Measurements from ENCODE around the gene SMURF2.

Gene SMURF2

DNA sequence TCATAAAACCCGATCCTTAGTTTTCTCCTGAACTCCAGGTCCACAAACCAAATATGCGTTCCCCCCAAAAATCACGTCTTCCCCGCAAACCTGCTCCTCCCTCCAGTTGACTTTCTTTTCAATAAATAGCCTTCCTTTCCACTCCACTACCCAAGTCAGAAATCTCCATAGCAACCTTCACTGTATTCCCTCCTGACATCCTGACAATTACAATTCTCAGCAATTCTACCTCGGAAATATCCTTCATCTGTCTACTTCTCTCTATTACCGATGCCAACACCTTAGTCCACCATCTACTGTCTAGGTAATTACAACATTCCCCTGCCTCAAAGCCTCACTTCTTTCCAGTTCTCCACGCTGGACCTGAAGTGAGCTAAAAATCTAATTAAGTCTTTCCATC is 50.7 kb downstream of the SMURF2 start:
- no peak for TF ChIP-seq RAD21 (IDR thresholded peaks at IDR 0.05; ENCODE audit: low read depth)
- no peak for TF ChIP-seq CREB1 (IDR thresholded peaks at IDR 0.05; ENCODE audit: low read depth)
- no peak for TF ChIP-seq EP300 (IDR thresholded peaks at IDR 0.05; ENCODE audit: borderline replicate concordance)
- TF ChIP-seq EGR1 (IDR thresholded peaks at IDR 0.05) = no peak
- TF ChIP-seq, protein P1, sequence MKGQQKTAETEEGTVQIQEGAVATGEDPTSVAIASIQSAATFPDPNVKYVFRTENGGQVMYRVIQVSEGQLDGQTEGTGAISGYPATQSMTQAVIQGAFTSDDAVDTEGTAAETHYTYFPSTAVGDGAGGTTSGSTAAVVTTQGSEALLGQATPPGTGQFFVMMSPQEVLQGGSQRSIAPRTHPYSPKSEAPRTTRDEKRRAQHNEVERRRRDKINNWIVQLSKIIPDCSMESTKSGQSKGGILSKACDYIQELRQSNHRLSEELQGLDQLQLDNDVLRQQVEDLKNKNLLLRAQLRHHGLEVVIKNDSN (IDR thresholded peaks at IDR 0.05) = no peak
- TF ChIP-seq CEBPB (IDR thresholded peaks at IDR 0.05) = no peak
- TF ChIP-seq ZBTB7A (IDR thresholded peaks at IDR 0.05; ENCODE audit: low read depth) = no peak

DNA sequence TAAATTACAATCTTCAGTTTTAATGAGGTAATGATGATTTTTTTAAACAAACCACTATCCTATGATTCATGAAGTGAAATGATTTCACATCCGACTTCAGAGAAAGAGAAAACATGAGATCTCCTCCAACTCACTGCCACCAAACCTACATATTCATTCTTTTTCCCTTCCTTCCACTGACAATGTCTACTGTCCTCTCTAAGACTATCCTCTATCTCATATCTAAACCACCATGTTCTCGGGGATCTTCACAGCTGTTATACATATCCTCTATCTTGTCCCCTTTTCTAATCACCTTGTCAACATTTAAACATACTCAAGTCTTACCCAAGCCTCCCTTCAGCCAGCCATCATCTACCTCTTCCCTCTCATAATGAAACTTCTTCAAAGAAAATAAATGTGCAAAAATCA is 53.5 kb downstream of the SMURF2 start:
- TF ChIP-seq CEBPB (IDR thresholded peaks at IDR 0.05) (no peak), TCF12 (IDR thresholded peaks at IDR 0.05; ENCODE audit: low read depth) (no peak), TAF1 (IDR thresholded peaks at IDR 0.05; ENCODE audit: low read depth) (no peak), EP300 (IDR thresholded peaks at IDR 0.05; ENCODE audit: borderline replicate concordance) (no peak), RAD21 (IDR thresholded peaks at IDR 0.05; ENCODE audit: low read depth) (no peak), YY1 (IDR thresholded peaks at IDR 0.05; ENCODE audit: low read depth) (no peak), NFIC (IDR thresholded peaks at IDR 0.05) (no peak), FOXM1 (IDR thresholded peaks at IDR 0.05; ENCODE audit: borderline replicate concordance, low read depth) (no peak), TEAD4 (IDR thresholded peaks at IDR 0.05) (no peak), EGR1 (IDR thresholded peaks at IDR 0.05) (no peak), ZBTB7A (IDR thresholded peaks at IDR 0.05; ENCODE audit: low read depth) (no peak), CREB1 (IDR thresholded peaks at IDR 0.05; ENCODE audit: low read depth) (no peak)
- TF ChIP-seq, protein P2, sequence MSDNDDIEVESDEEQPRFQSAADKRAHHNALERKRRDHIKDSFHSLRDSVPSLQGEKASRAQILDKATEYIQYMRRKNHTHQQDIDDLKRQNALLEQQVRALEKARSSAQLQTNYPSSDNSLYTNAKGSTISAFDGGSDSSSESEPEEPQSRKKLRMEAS (IDR thresholded peaks at IDR 0.05) = no peak
- TF ChIP-seq, protein P1 (IDR thresholded peaks at IDR 0.05) = no peak
- TF ChIP-seq, protein P3, sequence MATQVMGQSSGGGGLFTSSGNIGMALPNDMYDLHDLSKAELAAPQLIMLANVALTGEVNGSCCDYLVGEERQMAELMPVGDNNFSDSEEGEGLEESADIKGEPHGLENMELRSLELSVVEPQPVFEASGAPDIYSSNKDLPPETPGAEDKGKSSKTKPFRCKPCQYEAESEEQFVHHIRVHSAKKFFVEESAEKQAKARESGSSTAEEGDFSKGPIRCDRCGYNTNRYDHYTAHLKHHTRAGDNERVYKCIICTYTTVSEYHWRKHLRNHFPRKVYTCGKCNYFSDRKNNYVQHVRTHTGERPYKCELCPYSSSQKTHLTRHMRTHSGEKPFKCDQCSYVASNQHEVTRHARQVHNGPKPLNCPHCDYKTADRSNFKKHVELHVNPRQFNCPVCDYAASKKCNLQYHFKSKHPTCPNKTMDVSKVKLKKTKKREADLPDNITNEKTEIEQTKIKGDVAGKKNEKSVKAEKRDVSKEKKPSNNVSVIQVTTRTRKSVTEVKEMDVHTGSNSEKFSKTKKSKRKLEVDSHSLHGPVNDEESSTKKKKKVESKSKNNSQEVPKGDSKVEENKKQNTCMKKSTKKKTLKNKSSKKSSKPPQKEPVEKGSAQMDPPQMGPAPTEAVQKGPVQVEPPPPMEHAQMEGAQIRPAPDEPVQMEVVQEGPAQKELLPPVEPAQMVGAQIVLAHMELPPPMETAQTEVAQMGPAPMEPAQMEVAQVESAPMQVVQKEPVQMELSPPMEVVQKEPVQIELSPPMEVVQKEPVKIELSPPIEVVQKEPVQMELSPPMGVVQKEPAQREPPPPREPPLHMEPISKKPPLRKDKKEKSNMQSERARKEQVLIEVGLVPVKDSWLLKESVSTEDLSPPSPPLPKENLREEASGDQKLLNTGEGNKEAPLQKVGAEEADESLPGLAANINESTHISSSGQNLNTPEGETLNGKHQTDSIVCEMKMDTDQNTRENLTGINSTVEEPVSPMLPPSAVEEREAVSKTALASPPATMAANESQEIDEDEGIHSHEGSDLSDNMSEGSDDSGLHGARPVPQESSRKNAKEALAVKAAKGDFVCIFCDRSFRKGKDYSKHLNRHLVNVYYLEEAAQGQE (IDR thresholded peaks at IDR 0.05; ENCODE audit: low read depth) = no peak

DNA sequence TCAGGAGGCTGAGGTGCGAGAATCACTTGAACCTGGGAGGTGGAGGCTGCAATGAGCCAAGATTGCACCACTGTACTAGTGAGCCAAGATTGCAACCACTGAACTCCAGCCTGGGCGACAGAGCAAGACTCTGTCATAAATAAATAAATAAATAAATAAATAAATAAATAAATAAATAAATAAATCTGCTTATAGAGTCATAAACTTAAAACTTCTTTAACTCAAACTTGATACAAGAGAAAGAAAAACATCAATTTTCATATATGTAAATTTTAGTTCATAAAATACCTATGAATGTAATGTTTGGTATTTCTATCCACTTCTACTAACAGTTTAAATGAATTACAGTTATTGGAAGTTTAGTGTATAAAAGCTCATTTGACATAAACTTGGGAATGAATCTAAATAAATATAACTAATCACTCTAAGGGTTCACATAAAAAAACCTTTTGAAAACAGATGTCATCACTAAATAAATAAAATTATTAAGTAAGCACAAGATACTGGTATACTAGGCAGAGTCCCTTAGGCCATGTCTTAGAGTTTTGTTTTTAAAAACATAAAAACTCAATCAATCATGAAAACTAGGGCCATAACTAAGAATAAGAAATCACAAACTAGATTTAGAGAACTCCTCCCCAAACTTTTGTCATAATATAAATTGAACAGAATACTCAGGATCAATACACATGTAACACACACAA is 54.1 kb downstream of the SMURF2 start:
- no peak for TF ChIP-seq EP300 (IDR thresholded peaks at IDR 0.05; ENCODE audit: borderline replicate concordance)
- TF ChIP-seq TAF1 (IDR thresholded peaks at IDR 0.05; ENCODE audit: low read depth) = no peak
- TF ChIP-seq NFIC (IDR thresholded peaks at IDR 0.05) = no peak

DNA sequence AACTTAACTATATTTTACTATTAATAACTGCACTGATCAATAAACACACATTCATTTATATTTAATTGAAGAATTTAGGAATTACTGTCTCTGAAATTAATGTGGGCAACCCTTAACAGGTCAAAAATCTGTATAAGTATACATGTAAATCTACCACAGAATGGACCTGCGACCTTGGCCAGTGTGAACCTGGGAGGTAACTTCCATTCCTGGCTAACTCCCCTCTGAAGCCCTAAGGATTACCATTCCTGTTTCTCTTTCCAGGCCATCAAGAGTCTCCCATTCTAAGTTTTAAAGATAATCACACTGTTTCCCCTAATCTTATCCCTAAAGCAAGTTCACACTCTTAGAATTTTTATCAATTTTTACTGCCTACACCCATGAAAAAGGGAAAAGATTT is 58.1 kb downstream of the SMURF2 start:
- TF ChIP-seq, protein P1 (IDR thresholded peaks at IDR 0.05) = no peak
- TF ChIP-seq ZBTB7A (IDR thresholded peaks at IDR 0.05; ENCODE audit: low read depth) (no peak), CEBPB (IDR thresholded peaks at IDR 0.05) (no peak), NFIC (IDR thresholded peaks at IDR 0.05) (no peak), TCF12 (IDR thresholded peaks at IDR 0.05; ENCODE audit: low read depth) (no peak), RAD21 (IDR thresholded peaks at IDR 0.05; ENCODE audit: low read depth) (no peak), FOXM1 (IDR thresholded peaks at IDR 0.05; ENCODE audit: borderline replicate concordance, low read depth) (no peak), TEAD4 (IDR thresholded peaks at IDR 0.05) (no peak), YY1 (IDR thresholded peaks at IDR 0.05; ENCODE audit: low read depth) (no peak), EGR1 (IDR thresholded peaks at IDR 0.05) (no peak), EP300 (IDR thresholded peaks at IDR 0.05; ENCODE audit: borderline replicate concordance) (no peak), CREB1 (IDR thresholded peaks at IDR 0.05; ENCODE audit: low read depth) (no peak), TAF1 (IDR thresholded peaks at IDR 0.05; ENCODE audit: low read depth) (no peak)
- TF ChIP-seq, protein P3 (IDR thresholded peaks at IDR 0.05; ENCODE audit: low read depth) = no peak
- TF ChIP-seq, protein P2 (IDR thresholded peaks at IDR 0.05) = no peak

DNA sequence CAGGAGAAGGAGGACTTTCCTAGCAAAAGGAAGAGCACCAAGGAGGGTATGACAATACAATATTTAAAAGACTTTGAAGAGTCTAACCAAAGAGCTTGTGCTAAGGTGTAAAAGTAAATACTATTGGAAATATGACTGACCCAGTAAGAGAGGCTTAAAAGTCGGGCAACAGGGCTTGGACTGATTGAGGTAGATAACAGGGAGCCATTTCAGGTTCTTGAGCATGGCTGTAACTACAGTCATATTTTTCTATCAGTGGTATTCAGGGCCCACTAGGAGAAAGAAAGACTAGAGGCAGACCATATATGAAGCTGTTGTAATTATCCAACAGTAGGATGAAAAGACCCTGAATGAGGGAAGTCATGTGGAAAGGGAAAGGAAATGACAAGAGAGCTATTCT is 62.3 kb downstream of the SMURF2 start:
- TF ChIP-seq NFIC (IDR thresholded peaks at IDR 0.05) (no peak), CREB1 (IDR thresholded peaks at IDR 0.05; ENCODE audit: low read depth) (no peak), EP300 (IDR thresholded peaks at IDR 0.05; ENCODE audit: borderline replicate concordance) (no peak), TEAD4 (IDR thresholded peaks at IDR 0.05) (no peak)
